ENCODE data around the gene GCGR.

The GCGR gene

GRCh38 chr17:81811705-81812570 lies 8.0 kb downstream of the GCGR start:
- DNase-seq, result no peak

GRCh38 chr17:81812571-81813370 lies 8.8 kb downstream of the GCGR start:
- DNase-seq, result no peak

GRCh38 chr17:81813371-81813684 lies 9.4 kb downstream of the GCGR start:
- no peak for DNase-seq

GRCh38 chr17:81813861-81814683 lies 10.1 kb downstream of the GCGR start:
- no peak for DNase-seq

GRCh38 chr17:81814748-81815645 lies 11.0 kb downstream of the GCGR start:
- no peak for DNase-seq

DNA sequence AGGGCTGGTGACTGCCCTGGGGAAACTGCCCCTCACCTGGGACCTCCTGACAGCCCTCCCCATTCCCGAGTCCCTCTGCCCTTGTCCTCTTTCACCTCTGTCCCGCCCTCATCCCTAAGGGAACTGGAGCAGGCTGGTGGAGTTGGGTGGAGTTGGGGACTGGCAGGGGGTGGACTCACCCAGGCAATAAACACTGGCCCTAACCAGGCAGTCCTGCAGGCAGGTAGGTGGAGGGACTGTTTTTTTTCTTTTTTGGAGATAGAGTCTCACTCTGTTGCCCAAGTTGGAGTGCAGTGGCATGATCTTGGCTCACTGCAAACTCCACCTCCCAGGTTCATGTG lies 11.7 kb downstream of the GCGR start:
- no peak for DNase-seq

GRCh38 chr17:81817758-81818147 lies 13.8 kb downstream of the GCGR start:
- DNase-seq, result no peak

DNA sequence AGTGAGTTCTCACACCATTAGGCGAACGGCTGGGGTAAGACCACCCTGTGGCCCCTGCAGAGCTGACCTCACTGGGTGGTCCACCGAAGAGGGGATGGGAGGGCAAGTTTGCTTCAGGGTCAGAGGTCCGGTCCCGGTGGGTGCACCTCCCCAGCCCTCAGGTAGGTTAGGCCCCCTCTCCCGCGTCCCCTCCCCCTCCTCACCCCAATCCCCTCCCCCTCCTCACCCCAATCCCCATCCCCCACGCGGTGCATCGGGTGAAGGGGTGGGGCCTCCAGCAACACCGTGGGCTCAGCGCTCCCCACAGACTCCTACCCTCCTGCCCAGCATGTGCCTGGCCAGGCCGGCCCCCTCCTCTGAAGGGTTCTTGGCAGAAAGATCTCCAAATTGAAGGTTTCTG lies 15.8 kb downstream of the GCGR start:
- no peak for DNase-seq

DNA sequence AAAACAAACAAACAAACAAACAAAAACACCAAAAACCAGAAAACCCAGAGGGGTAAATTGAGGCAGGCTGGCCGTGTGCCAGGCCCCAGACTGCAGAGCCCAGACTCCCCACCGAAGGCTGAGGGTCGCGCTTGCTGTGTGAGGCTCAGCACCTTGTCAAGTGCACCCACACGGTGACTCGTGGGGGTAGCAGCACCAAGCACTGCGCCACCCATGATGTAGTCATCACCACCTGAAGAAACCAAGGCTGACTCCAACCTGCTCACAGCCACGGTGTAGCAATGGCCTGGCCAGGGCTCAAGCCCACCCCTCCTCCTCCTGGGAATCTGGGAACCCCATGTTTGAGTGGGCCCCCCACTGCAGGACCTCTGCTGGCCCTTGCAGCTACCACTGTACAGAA lies 17.2 kb downstream of the GCGR start:
- DNase-seq, result no peak

DNA sequence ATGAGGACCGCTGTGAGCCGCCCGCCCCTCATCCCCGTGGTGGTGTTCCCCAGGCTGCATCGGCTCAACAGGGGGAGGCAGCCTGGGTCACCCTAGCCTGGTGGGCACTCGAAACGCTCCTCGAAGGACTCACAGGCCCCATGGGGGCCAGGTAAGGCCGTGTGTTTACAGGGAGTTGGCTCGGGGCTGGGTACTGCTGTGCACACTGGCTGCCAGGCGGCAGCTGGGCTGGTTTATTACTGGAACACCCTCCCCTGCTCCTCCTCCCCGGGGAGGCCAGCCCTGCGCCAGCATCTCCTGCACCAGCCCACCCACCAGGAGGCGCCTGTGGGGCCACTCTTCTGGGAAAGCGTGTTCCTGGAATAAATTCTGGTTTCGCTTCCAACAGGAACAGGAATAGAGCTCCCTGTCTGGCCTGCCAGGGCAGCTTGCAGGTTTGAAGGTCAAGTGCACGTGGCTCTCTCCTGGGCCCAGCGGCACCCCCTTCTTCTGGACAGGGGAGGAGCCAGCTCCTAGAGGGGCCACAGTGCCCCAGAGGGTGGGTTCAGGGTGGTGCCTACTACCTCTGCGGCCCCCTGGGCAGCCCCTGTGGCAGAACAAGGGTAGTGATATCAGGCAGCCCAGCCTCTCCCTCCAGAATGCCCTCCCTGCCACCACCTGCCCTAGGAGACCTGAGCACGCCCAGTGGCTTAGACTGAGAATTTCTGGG lies 17.8 kb downstream of the GCGR start:
- DNase-seq, result peak in 44 of 56 donors; percentile 5 to 77 (median 37)

- DNase-seq, result no peak
These were observed 18.3 kb downstream of the GCGR start for GRCh38 chr17:81822312-81822637.

- DNase-seq, result no peak
These were observed 19.3 kb downstream of the GCGR start for GRCh38 chr17:81822996-81823819.

DNA sequence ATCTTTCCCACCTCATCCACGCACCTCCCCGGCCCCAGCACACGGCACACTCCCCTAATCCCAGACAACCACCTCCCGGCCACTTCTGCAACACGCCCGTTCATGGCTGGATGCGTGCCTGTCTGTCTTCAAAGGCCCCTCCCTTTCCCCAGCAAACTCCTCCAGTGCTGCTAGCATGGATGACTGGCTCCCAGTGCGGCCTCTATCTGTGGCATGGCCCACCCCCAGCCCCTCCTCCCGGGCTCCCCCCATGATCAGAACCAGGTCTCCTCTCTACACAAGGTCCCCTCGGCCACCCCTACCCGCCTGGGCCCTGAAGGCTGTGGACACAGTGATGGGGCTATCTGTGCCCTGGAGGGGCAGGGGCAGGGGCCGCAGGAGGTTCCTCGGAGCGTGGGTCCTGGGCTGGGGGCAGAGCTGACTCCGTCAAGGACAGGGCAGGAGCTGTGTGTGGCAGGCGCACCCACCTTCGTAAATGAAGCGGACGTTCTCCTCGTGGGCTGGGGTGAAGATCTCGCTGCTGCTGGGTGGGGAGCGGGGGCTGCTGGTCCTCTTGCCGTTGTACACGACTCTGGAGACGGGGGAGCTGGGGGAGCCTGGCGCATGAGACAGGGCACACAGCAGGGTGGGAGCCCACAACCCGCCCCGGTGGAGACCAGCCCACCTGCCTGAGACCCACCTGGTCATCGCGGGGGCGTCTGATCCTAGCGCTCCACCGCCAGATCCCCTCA lies 20.0 kb downstream of the GCGR start:
- DNase-seq, result no peak

DNA sequence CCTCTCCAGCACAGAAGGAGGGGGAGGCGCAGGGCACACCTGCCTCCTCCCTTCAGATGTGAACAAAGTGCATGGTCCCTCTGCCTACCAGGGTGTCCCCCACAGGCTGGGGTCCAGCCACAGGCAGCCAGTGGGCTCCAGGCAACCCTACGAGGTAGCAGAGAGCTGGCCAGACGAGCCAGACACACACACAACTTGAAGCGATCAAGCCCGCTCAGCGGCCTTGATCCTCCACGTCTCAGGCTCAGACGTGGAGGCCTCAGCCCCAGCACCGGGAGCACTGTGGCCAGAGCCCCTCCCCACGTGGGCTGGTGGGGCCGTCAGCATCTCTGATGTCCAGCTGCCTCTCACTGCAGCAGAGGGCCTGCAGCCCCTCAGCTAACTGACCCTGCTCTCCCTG lies 20.6 kb downstream of the GCGR start:
- DNase-seq, result no peak

DNA sequence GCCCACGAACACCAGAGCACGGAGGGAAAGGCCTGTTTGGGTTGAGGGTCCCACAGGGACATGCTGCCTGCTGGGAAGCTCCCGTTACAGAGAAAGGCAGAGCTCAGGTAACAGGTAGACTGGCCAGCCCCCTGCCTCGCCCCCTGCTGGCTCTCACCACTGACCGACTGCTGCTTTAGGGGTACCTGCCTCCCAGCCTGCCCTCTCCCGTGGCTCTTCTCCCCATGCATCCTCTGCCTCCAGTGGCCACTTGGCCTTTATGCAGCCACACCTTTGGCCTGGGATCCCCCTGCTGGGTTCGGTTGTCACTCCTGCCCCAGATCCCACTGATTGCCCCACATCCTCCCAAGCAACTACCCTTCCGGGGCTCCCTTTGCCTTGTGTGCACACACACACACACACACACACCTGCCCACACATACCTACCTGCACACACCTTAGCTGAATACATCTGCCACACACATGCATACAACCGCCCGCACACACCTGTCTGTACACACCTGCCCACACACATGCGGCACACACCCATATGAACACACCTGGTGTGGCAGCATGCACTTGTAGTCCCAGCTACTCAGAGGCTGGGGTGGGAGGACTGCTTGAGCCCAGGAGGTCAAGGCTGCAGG lies 22.0 kb downstream of the GCGR start:
- no peak for DNase-seq

- no peak for DNase-seq
These were observed 24.7 kb downstream of the GCGR start for GRCh38 chr17:81828656-81829055.

DNA sequence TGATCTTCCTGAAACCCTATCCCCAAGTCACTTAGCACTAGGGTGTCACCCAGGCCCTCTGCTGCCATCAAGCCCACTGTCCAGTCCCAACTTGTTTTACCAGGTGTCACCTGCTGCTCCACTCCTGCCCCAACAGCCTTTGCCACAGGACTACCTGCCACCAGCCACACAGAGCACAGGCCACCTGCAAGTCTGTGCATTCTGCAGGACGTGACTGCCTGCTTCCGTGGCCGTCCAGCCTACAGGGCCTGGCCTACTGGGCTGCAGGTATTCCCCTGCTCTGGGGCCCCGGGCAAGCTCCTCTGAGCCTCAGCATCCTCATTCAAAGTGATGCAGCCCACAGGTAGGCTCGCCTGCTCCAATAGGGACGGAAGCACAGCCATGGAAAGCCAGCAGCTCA lies 25.9 kb downstream of the GCGR start:
- DNase-seq, result no peak

DNA sequence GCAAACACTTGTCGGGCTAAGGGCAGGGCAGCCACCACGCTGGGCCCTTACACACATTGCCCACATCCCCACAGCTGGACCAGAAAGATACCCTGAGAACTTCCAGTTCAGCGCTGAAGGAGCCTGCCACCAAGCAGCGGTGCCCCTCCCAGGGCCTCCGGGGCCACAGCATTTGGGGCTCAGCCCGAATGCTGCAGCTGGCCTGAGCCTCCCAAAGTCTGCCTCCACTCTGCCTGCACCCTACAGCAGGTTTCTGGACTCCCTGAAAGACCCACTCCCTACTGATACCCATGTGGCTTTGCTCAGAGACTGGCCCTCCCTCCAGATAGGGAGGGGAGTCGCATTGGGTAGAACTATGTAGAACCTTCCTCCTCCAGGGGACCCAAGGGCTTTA lies 27.6 kb downstream of the GCGR start:
- no peak for DNase-seq

All from amygdala (tissue), 56 donors.